Kidney epithelial cell (primary cell): ENCODE data around the gene LOX. TPM values are rescaled to one million over a fixed set of nuclear protein-coding genes. Genes with fewer than 3 reads are reported as not detected.

Source experiments
- DNase-seq: peaks from one replicate; pipeline ENCODE4 v3.0.0-alpha.2; 2010; ENCODE audit warnings: low read depth
- H3K27me3 ChIP-seq: 2 replicates; pipeline ENCODE4 v1.6.0; 2011; ENCODE audit warnings: low read length; ENCODE audit not compliant: control insufficient read depth, insufficient read depth
- H3K36me3 ChIP-seq: 2 replicates; pipeline ENCODE4 v1.5.1; 2011; ENCODE audit warnings: low read length; ENCODE audit not compliant: control insufficient read depth, insufficient read depth
- H3K4me3 ChIP-seq: 2 replicates; pipeline ENCODE4 v1.5.1; 2011; ENCODE audit warnings: low read depth, mild to moderate bottlenecking, control low read depth, low read length
- total RNA-seq: library from RNA; depleted of rRNA; stranded (reverse); fragments of >200 nt; gene quantifications from 2 replicates; pipeline ENCODE4 v1.2.3, GENCODE V29; 2015
- TF ChIP-seq, protein P1 (sequence below): IDR thresholded peaks from 2 replicates; pipeline ENCODE4 v1.5.1; 2011; ENCODE audit warnings: mild to moderate bottlenecking, moderate library complexity, low read length, control low read depth, inconsistent platforms; ENCODE audit not compliant: insufficient read depth, poor library complexity, severe bottlenecking

LOX gene
- total RNA-seq, 1 donor from 2014 or later = 9.0 TPM

DNA sequence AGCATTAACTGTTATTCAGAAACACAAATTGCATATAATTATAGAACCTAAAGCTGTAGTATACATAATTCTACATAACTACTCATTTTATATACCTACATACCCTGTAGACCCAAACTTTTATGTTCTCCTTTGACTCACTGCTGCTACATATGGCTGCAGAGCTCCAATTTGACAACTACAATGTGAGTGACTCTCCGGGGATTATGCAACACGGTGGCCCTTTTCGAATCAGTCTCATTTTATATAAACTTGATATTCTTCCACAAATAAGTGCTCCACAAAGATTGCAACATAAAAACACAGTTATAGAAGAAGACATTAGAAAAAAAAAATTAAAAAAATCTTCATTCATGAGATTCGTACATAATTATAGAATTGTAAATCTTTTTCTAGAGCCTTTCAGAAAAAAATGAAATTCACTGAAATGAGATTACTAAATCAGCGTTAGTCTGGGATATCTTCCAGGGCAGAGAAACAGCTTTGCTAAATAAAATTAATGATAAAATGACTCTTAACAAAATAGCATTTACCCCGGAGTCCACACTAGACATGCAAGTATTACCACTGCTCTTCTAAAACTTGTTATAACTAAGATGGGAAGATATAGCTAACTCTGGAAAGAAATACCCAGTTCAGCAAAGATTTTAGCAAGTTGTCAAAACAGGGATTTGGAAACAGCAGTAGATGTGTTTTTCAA lies 63.7 kb downstream of the LOX start:
- Histone ChIP-seq H3K36me3 (no peaks in the 10 kb centered on the region), H3K27me3 (no peaks in the 10 kb centered on the region), H3K4me3 (no peak overlapping the region)
- TF ChIP-seq, protein P1, sequence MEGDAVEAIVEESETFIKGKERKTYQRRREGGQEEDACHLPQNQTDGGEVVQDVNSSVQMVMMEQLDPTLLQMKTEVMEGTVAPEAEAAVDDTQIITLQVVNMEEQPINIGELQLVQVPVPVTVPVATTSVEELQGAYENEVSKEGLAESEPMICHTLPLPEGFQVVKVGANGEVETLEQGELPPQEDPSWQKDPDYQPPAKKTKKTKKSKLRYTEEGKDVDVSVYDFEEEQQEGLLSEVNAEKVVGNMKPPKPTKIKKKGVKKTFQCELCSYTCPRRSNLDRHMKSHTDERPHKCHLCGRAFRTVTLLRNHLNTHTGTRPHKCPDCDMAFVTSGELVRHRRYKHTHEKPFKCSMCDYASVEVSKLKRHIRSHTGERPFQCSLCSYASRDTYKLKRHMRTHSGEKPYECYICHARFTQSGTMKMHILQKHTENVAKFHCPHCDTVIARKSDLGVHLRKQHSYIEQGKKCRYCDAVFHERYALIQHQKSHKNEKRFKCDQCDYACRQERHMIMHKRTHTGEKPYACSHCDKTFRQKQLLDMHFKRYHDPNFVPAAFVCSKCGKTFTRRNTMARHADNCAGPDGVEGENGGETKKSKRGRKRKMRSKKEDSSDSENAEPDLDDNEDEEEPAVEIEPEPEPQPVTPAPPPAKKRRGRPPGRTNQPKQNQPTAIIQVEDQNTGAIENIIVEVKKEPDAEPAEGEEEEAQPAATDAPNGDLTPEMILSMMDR = no peak
- DNase-seq = no peak

Other genes with a start within 250 kb of the LOX start
- gene FTMT, start 226.4 kb downstream of the LOX start, total RNA-seq = not detected in 2 replicates
- gene SRFBP1, start 116.3 kb downstream of the LOX start, total RNA-seq = 19.8 and 22.3 TPM in 2 replicates
- gene ZNF474, start 51.3 kb upstream of the LOX start, total RNA-seq = 0.68 and 1.1 TPM in 2 replicates
- 3.0 and 3.1 TPM in 2 replicates for gene SNCAIP, start 234.0 kb upstream of the LOX start, total RNA-seq